IPS-NIHi7 (cell line): ENCODE results near the gene KCND2.
A peak's percentile ranks its signal among the peaks of the same experiment; 100 is the strongest.

Experiments
- DNase-seq: peaks from one replicate; pipeline ENCODE4 v3.0.0; 2012; ENCODE audit warnings: mixed read lengths; ENCODE audit errors: extremely low spot score

KCND2 gene

GRCh38 chr7:120412139-120413050 lies 139.4 kb downstream of the KCND2 start:
- DNase-seq: no peak

- DNase-seq: no peak
Observed at GRCh38 chr7:120413164-120413563, 140.2 kb downstream of the KCND2 start.

GRCh38 chr7:120417244-120417979 lies 144.4 kb downstream of the KCND2 start:
- DNase-seq: no peak

- no peak for DNase-seq
Observed at GRCh38 chr7:120421151-120421651, 148.2 kb downstream of the KCND2 start.

GRCh38 chr7:120431016-120431415 lies 158.0 kb downstream of the KCND2 start:
- DNase-seq: no peak

GRCh38 chr7:120436487-120437060 lies 163.6 kb downstream of the KCND2 start:
- DNase-seq: no peak

- no peak for DNase-seq
Observed at GRCh38 chr7:120441850-120442249, 168.9 kb downstream of the KCND2 start.

GRCh38 chr7:120442838-120443237 lies 169.9 kb downstream of the KCND2 start:
- no peak for DNase-seq

- DNase-seq: no peak
Observed at GRCh38 chr7:120444650-120445049, 171.7 kb downstream of the KCND2 start.

GRCh38 chr7:120445276-120445675 lies 172.3 kb downstream of the KCND2 start:
- no peak for DNase-seq

GRCh38 chr7:120452665-120453064 lies 179.7 kb downstream of the KCND2 start:
- DNase-seq: no peak

GRCh38 chr7:120456699-120457098 lies 183.7 kb downstream of the KCND2 start:
- no peak for DNase-seq

- peak; percentile 17 for DNase-seq
Observed at GRCh38 chr7:120460949-120461348, 188.0 kb downstream of the KCND2 start.

- no peak for DNase-seq
Observed at GRCh38 chr7:120462991-120463390, 190.0 kb downstream of the KCND2 start.

GRCh38 chr7:120464104-120464503 lies 191.1 kb downstream of the KCND2 start:
- DNase-seq: no peak

- DNase-seq: no peak
Observed at GRCh38 chr7:120467676-120468075, 194.7 kb downstream of the KCND2 start.

- no peak for DNase-seq
Observed at GRCh38 chr7:120468611-120469010, 195.6 kb downstream of the KCND2 start.

GRCh38 chr7:120472892-120473291 lies 199.9 kb downstream of the KCND2 start:
- DNase-seq: no peak

- no peak for DNase-seq
Observed at GRCh38 chr7:120473352-120473751, 200.4 kb downstream of the KCND2 start.

- no peak for DNase-seq
Observed at GRCh38 chr7:120475994-120476393, 203.0 kb downstream of the KCND2 start.

GRCh38 chr7:120480472-120480871 lies 207.5 kb downstream of the KCND2 start:
- no peak for DNase-seq

- no peak for DNase-seq
Observed at GRCh38 chr7:120480930-120481329, 208.0 kb downstream of the KCND2 start.
